HG02642 (cell line): ENCODE results near the gene SKAP2.

Source experiments
- ATAC-seq: cut with Tn5 transposase; IDR thresholded peaks from one replicate; pipeline ENCODE4 v1.9.1; 2021; ENCODE audit warnings: mild to moderate bottlenecking; ENCODE audit not compliant: unreplicated experiment, poor library complexity

The SKAP2 gene

DNA sequence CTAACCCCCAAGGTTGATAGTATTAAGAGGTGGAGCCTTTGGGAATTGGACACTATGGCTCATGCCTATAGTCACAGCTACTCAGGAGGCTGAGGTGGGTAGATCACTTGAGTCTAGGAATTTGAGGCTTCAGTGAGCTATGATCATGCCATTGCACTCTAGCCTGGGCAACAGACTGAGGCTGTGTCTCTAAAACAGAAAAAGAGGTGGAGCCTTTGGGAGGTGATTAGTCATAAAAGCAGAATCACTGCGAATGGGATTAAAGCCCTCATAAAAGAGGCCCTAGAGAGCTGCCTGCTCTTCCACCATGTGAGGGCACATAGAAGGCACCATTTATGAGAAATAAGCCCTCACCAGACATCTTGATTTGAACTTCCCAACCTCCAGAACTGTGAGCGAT lies 81.9 kb downstream of the SKAP2 start:
- ATAC-seq = no peak

DNA sequence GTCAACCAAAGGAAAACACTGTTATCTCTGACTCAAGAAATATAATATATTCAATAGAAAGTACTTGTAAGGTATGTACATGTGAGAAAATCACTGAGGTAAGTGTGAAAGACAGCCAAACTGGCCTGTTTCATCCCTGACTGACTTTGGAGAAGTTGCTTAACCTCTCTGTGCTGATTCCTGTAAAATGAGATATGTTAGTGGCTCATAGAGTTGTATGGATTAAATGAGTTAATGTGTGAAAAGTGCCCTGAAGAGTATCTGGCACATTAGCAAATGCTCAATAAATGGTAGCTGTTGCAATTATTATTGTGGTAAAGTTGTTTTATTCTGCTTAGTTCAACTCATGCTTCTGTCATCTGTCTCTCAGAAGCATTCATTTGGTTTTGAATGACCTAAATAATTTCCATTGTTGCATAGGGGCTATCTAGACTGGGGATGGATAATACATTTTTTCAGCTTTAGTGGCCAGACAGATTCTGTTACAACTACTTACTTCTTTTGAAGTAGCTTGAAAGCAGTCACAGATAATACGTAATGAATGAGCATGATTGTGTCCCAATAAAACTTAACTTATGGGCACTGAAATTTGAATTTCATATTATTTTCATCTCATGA lies 84.3 kb downstream of the SKAP2 start:
- ATAC-seq = no peak

DNA sequence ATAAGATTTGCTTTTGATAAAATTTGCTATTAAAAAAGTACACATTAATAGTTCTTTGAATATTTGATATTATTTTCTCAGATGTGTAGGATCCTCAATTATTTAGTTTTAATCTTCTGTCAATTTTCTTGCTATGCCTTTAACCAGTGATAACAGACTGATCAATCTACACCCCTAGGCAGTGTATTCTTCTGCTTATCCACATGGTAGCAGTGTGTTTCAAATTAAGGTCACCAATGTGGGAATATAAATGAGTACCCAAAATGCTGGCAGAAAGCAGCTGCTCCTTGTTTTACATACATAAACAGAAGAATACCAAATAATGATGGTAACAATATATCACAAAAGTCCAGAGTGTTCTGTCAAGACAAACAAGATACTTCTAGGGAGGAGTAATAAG lies 87.0 kb downstream of the SKAP2 start:
- no peak for ATAC-seq

DNA sequence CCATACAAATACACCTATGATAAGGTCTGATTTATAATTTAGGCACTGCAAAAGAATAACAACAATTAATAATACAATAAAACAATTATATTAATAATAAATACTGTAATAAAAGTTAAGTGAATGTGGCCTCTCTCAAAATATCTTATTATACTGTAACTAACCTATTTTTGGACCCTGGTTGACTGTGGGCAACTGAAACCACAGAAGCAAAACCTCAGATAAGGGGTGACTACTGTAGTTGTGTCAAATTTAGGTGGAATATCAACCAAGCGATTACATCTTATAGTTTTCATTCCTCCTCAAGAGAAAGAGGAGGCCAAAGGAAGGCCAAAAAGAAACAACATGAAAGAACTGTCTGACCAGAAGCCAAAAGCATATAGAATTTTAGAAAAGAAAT lies 103.9 kb downstream of the SKAP2 start:
- ATAC-seq = no peak

DNA sequence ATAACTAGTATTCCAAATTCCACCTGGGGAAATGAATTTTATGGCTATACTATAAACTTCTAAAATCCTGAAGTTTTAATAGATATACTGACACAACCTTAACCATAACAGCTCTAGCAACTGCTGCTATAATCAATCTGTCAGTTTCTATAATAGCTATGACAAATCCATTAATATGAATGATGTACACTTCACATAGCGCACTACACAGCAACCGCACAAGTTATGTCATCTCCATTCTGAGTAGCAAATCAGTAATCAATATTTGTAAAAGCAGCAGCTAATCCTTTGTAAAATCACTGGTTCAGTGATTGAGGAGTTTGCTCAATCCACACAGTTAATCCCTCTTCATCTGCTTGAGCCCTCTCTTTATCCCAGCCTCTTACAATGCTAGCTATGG lies 105.3 kb downstream of the SKAP2 start:
- ATAC-seq = no peak

DNA sequence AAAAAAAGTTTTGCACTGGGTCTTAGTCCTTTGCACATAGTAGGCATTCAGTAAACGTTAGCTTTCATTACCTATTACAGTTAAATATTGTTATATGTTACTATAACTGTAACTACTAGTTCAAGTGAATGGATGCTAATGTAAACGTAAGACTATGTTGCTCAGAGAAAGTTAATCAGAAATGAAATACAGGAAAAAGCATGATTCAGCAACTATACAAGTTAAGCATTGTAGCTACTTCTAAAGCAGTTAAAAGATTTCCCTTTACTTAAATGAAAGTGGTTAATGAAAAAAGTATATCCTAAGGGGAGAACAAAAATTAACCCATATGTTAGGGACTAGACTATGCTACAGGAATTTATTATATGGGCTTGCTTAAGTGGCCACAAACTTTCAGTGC lies 121.2 kb downstream of the SKAP2 start:
- ATAC-seq = no peak

DNA sequence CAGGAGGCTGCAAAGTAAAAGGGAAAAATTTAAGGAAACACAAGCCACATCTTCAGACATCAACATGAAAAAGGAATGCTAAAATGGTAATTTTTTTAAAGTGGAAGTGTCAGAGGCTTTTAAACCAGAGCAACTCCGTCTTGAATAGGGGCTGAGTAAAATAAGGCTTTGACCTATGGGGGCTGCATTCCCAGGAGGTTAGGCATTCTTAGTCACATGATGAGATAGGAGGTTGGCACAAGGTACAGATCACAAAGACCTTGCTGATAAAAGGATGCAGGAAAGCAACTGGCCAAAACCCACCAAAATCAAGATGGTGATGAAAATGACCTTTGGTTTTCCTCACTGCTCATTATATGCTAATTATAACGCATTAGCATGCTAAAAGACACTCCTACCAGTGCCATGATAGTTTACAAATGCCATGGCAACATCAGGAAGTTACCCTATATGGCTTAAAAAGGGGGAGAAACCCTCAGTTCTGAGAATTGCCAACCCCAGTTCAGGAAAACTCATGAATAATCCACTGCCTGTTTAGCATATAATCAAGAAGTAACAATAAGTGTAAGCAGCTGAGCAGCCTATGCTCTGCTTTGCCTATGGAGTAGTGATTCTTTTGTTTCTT lies 128.3 kb downstream of the SKAP2 start:
- no peak for ATAC-seq

DNA sequence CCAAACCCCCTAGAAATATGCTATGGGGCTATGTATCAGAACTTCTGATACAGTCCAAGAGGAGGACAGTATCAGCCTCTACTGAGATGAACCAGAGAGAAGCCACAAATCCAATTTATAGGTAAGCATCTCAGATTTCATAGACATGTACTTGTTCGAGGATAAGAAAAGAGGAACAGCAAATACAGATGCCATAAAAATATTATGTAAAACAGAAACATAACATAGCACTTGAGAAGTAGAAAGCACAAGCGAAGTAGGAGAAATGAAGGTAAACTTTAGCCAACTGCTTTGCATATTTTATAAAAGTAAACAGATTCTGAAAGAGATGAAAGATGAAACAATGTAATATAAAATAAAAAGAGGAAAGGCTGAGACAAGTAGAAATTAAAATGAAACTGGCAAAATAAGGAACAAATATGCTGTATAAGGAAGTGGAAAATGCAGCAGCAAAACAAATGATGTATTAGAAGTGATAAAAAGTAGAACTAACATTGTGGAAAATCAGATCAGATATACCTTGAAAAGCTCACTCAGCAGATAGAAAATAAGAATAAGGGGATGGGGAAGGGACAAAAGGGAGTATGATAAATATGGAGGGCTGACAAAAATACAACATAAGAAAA lies 135.1 kb downstream of the SKAP2 start:
- no peak for ATAC-seq

DNA sequence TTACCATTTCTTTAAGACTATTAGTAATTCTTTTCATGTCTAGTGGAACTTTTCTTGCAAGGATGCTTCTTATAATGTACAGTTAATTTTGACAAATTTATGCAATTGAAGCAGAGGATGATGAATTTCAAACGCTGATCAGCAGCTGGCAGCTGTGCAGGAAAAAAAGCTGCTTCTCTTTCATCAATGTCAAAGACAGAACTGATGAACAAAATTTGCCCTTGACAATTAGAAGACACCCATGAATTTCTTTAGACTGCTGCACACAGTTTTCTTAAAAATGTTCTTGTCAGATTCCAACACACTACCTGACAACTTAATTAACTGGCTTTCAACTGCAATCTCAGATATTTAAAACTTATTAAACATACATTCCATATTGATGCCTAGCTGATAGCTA lies 138.3 kb downstream of the SKAP2 start:
- ATAC-seq = no peak

DNA sequence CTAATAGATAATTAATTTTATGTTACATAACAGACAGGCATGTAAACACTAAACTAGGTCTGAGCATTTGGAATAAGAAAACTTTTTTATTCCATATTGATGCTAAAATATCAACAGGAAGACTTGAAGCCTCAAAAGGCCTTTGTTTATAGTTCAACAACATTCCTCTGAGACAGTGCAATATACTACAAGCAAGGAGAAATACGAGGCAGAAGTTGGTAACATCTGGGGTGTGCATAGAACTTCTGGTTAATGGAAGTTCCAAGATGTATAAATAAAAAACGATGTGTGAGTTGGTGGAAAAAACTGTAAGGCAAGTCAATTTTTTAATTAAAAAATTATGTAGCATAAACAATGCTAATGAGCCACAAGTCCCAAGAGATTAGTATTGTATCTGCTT lies 139.6 kb downstream of the SKAP2 start:
- ATAC-seq = no peak

DNA sequence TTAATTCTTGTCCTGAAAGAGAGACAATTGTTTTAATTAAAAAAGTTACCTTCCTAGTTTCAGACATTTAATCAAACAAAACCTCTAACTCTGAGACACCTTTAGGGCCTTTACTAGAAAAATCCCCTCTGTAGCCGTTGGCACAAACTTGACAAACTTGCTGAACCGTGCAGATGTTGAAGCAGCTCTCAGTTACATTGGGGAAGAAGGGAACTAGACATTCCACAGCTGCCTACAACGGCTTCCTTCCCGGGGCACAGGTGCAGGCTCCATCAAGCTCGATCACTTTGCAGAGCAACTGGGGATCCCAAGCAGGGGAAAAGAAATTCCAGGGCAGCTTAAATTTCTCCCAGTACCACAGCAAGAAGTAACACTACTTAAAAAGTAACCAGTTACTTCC lies 141.3 kb downstream of the SKAP2 start:
- no peak for ATAC-seq

DNA sequence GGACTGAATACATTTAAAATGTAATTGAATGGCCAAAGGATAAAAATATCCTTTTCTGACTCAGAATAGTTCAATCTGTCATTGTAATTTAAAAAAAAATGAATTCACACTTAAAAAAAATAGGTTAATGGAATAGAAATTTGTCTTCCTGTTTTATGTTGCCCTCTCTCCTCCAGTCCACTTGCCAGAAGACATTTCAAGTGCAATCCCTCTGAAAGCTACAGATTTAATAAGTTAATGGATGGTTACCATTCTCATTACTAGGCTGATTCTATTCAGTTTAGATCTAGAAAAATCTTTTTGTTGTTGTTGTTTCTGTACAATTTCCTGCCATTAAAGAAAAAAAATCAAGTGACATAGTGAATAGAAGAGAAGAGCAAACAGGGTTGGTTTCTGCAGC lies 142.9 kb downstream of the SKAP2 start:
- ATAC-seq = no peak

DNA sequence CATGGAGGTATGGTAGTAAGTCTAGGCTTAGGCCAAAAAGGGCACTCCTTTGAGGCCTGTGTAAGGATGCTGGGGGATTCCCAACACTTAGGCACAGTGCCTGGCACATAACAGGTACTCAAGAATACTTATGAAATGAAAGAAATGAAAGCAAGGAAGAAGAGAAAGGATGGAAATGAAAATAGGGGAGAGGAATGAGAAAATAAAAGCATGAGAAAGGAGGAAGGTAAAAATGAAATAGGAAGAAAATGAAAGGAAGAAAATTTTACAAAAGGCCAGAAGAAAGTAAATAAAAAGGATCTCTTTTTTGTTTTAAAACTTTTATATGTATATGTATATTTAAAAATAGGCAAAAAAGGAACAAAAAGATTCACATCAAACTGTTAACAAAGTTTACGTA lies 146.3 kb downstream of the SKAP2 start:
- no peak for ATAC-seq

DNA sequence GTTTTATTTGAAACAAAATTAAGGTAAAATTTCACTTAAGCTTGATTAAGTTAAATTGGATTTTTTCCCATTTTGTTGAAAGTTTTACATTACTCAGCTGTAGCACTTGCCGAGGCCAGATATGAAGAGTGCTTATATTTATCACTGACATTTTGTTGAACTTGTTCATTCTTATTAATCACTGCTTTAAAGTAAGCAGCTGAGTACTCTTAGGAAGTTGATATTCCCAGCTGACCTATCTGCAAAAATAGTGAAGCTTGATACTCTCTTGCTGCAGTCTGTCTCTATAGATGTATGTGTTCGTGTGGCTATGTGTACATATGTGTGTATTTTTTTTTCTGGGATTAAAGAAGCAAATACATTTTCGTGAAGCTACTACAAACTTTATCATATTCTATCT lies 150.0 kb downstream of the SKAP2 start:
- no peak for ATAC-seq

DNA sequence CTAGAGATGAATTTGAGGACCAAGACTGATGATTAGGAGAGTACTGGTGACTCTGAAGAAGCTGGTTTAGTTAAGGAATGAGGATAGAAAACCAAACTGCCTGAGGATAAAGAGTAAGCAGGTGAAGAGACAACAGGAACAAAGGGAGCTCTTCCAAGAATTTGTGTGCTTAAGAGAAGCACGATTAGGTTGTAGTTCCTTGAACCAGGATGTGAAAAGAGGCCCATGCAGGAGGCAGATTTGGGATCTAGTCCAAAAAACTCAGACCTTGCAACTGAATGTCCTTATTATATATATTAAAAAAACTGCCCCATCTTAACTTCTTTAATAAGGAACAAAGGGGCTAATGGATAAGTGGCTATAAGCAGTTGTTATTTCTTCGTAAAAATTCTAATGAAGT lies 150.4 kb downstream of the SKAP2 start:
- ATAC-seq = no peak

DNA sequence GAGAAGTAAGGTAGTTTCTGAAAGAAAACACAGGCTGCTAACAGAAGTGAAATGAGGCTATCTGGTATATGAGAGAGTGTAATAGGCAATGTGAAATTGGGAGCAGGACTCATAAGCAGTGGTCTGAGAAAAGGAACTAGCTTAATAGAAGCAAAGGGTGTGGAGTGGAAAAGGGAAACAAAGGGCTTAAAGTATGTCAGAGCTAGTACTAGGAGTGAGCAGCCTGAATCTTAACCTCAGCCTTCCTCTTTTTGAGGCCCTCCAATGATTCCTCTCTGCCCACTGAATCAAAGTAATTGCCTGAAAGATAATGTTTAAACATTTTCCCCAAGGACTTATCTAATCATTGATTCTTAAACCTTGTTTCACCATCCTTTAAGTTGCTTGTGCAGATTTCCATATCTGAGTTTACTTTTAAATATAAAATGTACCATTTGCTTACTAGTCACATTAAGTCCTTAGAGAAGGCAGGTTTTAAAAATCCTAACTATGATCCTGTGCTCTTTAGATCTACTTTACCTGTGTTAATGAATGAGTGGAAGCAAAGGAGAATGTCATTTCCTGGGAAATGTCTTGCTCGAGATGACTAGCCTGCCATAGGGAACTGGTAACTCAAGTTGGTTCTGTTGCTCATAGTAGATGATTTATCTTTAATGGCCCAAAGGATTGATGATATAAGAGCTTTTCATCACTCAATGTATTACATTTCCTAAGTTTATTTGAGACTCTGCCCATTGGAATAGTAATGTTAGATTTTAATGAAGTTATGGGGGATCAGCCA lies 155.0 kb downstream of the SKAP2 start:
- no peak for ATAC-seq

DNA sequence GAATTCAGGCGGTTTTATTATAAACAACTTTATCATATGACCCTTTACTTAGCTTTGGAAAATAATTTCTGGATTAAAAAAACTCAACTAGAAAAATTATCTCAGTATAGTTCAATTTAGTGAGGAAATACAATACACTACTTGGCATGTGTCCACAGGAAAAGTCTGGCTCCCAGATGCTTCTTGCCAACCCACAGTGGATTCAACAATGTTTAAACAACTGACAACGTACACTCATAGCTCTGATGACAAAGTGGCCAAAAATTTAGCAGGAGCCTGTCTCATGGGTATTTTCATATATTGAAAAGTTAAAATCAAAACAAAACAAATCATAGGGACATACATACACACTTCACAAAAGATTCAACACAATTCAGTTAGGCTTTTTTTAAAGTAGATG lies 158.8 kb downstream of the SKAP2 start:
- ATAC-seq = no peak

DNA sequence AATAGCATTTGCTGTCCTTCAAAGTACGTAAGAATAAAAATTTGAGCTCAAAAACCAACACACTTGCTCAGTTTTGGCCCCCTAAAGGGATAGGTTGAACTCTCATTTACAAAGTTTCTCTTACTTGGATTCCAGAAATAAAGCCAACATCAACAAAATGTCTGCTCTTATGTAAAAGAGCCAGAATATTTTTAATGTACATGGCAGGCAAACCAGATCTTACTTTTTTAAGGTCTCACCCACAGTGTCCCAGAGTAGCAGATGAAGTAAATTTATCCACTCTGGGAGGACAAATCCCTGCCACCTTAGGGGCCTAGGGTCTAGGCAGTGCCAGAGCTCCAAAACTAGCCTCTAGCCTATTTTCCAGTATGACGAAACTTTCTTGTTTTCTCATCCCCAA lies 159.6 kb downstream of the SKAP2 start:
- ATAC-seq = no peak

DNA sequence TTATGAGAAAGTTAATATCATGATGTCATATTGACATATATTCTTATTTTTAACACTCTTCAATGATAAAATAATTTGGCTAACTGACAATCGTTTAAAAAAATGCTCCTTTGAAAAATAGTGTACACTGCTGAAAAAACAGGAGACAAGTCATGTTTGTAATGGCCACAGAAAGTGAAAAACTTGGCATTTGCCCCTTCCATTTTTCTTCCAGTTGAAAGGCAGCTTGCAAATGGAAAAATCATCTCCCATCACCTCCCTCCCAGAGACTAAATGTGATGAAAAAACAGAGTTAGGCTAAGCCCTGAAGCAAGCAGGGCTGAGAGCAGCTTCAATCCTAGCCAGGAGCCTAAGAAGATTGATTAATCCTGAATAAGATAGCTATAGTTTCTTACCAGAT lies 160.4 kb downstream of the SKAP2 start:
- ATAC-seq = no peak

DNA sequence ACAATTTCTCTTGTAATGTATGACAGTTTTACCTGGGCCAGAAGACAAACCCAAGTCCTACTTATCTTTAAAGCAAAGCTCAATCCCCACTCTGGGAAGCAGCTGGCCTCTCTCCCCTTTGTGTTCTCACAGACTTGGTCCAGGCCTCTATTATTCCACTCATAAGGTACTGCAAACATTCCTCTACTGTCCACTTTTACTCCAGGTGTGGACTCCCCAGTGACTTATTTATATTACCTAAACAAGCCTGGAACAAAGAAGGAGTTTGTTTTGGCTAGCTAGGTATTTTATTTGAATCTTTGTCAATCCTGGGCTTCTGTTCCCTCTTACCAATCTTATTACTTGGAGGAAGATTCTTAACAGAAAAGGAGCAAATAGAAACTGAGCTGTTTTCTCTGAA lies 163.5 kb downstream of the SKAP2 start:
- ATAC-seq = no peak

DNA sequence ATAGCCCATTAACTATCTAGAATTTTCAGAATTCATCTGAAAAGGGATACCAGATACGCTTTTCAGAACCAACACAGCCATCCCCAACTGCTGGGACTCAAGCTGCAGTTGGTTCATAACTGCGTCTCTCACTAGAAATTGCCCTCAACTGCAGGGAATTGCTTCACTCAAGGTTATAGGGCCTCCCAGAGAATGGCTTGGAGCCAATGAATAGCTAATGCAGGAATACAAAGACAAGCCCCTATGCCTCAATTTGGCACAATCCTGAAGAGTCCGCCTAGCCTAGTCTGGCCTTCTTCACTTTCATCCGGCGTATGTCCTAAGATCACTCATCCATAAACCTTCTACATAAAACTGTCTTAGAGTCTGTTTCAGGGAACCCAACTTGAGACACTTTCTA lies 164.0 kb downstream of the SKAP2 start:
- ATAC-seq = no peak
